Bone marrow (tissue), 2 donors: Measurements from ENCODE around the gene PHF3.

Experiments
- DNase-seq, 2 donors: peaks; one replicate each; lab custom pipeline; 2025; lab: John Stamatoyannopoulos, UW

The PHF3 gene

GRCh38 chr6:63649269-63649668 lies 13.7 kb downstream of the PHF3 start:
- DNase-seq: no peak

- DNase-seq: no peak
These were observed 14.3 kb downstream of the PHF3 start for GRCh38 chr6:63649847-63650265.

GRCh38 chr6:63652980-63653379 lies 17.4 kb downstream of the PHF3 start:
- DNase-seq: no peak

GRCh38 chr6:63660757-63661156 lies 25.2 kb downstream of the PHF3 start:
- no peak for DNase-seq

- DNase-seq: no peak
These were observed 26.2 kb downstream of the PHF3 start for GRCh38 chr6:63661769-63662168.

- no peak for DNase-seq
These were observed 27.7 kb downstream of the PHF3 start for GRCh38 chr6:63663147-63663955.

GRCh38 chr6:63663956-63664281 lies 28.3 kb downstream of the PHF3 start:
- DNase-seq: no peak

GRCh38 chr6:63671098-63671754 lies 35.6 kb downstream of the PHF3 start:
- no peak for DNase-seq

GRCh38 chr6:63672582-63673129 lies 37.1 kb downstream of the PHF3 start:
- no peak for DNase-seq

- no peak for DNase-seq
These were observed 38.1 kb downstream of the PHF3 start for GRCh38 chr6:63673692-63674091.

GRCh38 chr6:63674635-63675034 lies 39.0 kb downstream of the PHF3 start:
- no peak for DNase-seq

GRCh38 chr6:63675138-63675537 lies 39.5 kb downstream of the PHF3 start:
- DNase-seq: no peak

GRCh38 chr6:63676412-63677114 lies 41.0 kb downstream of the PHF3 start:
- DNase-seq: no peak

GRCh38 chr6:63677282-63677681 lies 41.7 kb downstream of the PHF3 start:
- no peak for DNase-seq

- DNase-seq: no peak
These were observed 47.5 kb downstream of the PHF3 start for GRCh38 chr6:63683071-63683603.

- no peak for DNase-seq
These were observed 50.1 kb downstream of the PHF3 start for GRCh38 chr6:63685446-63686379.

GRCh38 chr6:63689421-63689820 lies 53.8 kb downstream of the PHF3 start:
- DNase-seq: no peak

GRCh38 chr6:63690221-63690620 lies 54.6 kb downstream of the PHF3 start:
- no peak for DNase-seq

GRCh38 chr6:63705707-63706106 lies 70.1 kb downstream of the PHF3 start:
- peak in 1 of 2 donors; percentile 8 for DNase-seq

- no peak for DNase-seq
These were observed 71.0 kb downstream of the PHF3 start for GRCh38 chr6:63706630-63707029.

GRCh38 chr6:63708631-63709030 lies 73.0 kb downstream of the PHF3 start:
- DNase-seq: no peak
